ENCODE data around the gene SEMA4D.

The SEMA4D gene

DNA sequence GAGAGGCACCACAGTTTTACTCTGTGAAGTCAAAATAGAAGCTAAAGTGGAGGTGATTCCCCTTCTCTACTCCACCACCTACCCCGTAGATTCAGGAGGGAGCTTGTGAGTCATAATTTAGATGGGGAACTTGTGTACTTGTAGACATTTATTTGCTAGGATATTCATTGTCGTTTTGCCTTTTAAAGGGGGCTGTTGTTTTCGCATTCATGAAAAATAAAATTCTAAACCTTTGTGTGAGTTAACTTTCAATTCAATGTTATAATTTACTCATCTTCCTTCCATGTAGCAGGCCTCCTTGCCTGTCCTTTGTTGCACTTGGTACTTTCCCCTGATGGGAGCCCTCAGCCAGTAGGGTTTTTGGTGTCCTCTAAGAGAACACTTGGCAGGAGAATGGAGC, 157.6 kb downstream of the SEMA4D start:
- TF ChIP-seq, protein P1, sequence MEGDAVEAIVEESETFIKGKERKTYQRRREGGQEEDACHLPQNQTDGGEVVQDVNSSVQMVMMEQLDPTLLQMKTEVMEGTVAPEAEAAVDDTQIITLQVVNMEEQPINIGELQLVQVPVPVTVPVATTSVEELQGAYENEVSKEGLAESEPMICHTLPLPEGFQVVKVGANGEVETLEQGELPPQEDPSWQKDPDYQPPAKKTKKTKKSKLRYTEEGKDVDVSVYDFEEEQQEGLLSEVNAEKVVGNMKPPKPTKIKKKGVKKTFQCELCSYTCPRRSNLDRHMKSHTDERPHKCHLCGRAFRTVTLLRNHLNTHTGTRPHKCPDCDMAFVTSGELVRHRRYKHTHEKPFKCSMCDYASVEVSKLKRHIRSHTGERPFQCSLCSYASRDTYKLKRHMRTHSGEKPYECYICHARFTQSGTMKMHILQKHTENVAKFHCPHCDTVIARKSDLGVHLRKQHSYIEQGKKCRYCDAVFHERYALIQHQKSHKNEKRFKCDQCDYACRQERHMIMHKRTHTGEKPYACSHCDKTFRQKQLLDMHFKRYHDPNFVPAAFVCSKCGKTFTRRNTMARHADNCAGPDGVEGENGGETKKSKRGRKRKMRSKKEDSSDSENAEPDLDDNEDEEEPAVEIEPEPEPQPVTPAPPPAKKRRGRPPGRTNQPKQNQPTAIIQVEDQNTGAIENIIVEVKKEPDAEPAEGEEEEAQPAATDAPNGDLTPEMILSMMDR (conservative IDR thresholded peaks at IDR 0.05): no peak
- H3K27ac ChIP-seq: no peak overlapping the region

DNA sequence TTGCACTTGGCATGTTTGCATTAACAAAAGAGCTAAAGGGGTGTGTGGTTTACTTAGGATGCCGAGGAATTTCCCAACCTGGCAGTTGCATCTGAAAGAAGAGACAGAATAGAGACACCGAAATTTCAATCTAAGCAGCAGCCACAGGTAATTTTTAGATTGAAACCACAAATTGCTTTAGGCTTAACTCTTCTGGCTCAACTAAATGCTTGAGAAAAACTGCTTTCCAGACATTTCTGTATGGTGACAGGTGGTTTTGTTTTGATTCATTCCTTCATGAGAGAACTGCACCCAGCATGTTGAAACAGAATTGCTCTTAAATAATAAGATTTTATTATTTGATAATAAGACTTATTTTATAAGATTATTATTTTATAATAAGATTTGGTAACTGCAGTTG, 158.1 kb downstream of the SEMA4D start:
- TF ChIP-seq, protein P1 (conservative IDR thresholded peaks at IDR 0.05): no peak
- H3K27ac ChIP-seq: no peak overlapping the region

GRCh38 chr9:89330513-89330912, 167.4 kb downstream of the SEMA4D start:
- no peak overlapping the region for H3K27ac ChIP-seq
- TF ChIP-seq, protein P1 (conservative IDR thresholded peaks at IDR 0.05): no peak

- TF ChIP-seq, protein P1 (conservative IDR thresholded peaks at IDR 0.05): no peak
- no peak overlapping the region for H3K27ac ChIP-seq
These were observed 168.0 kb downstream of the SEMA4D start for GRCh38 chr9:89329917-89330316.

- H3K27ac ChIP-seq: no peak overlapping the region
- TF ChIP-seq, protein P1 (conservative IDR thresholded peaks at IDR 0.05): no peak
These were observed 169.8 kb downstream of the SEMA4D start for GRCh38 chr9:89328064-89328463.

GRCh38 chr9:89325733-89326132, 172.2 kb downstream of the SEMA4D start:
- no peak overlapping the region for H3K27ac ChIP-seq
- TF ChIP-seq, protein P1 (conservative IDR thresholded peaks at IDR 0.05): no peak

GRCh38 chr9:89323390-89323789, 174.5 kb downstream of the SEMA4D start:
- H3K27ac ChIP-seq: no peak overlapping the region
- TF ChIP-seq, protein P1 (conservative IDR thresholded peaks at IDR 0.05): no peak

All from VCaP (cell line).